Ovary (tissue), 3 donors: ENCODE measurements around the gene BRAT1.

ENCODE experiments used
- CTCF ChIP-seq, 3 donors: fragments of 450-650 bp in 2 of 3; fragments of 200-600 bp in 1 of 3; IDR thresholded peaks; one replicate each; pipeline versions ENCODE4 v1.5.1 to v1.8.0; 2016 to 2022; ENCODE audit warnings: antibody characterized with exemption in 3 of 3, mild to moderate bottlenecking in 1 of 3
- EP300 ChIP-seq: sonication (generic); formaldehyde crosslinking; IDR thresholded peaks from one replicate; pipeline ENCODE4 v1.6.1; 2017; ENCODE audit warnings: antibody characterized with exemption
- POLR2A ChIP-seq: fragments of 450-650 bp; IDR thresholded peaks from one replicate; pipeline ENCODE4 v1.6.1; 2017; ENCODE audit warnings: antibody characterized with exemption, mild to moderate bottlenecking, moderate library complexity
- donor health status: DM: no; HTN: no; CAD: no.

- no peak for TF ChIP-seq CTCF (IDR thresholded peaks at IDR 0.05)
- no peak for TF ChIP-seq POLR2A
- no peak for TF ChIP-seq EP300
Observed at GRCh38 chr7:2530071-2530987, 25.0 kb downstream of the BRAT1 start.
